Measurements from ENCODE around the gene NME7.
"Not testable (repeated sequence)": the region's sequence is repeated elsewhere in the genome, so short reads cannot be mapped to it uniquely, and the experiment has no call there.

NME7 gene

DNA sequence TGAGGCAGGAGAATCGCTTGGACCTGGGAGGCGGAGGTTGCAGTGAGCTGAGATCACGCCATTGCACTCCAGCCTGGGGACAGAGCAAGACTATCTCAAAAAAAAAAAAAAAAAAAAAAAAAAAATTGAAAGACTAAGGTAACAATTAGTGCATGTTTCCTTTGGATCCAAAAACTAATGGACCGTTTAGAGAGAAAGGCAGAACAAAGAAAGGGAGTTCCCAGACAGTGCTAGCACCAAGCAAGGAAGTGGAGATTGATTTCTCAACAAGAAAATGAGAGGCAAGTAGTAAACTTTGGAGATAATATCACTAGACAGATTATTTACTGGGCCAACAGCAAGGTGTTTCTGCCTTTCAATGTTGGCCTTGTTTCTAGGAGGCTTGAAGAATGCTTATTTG, 236.9 kb downstream of the NME7 start:
- DNase-seq (ENCODE audit: low read depth) = no peak
- H3K4me3 ChIP-seq (ENCODE audit: low read depth, low read length) = no peak overlapping the region
- TF ChIP-seq, protein P1, sequence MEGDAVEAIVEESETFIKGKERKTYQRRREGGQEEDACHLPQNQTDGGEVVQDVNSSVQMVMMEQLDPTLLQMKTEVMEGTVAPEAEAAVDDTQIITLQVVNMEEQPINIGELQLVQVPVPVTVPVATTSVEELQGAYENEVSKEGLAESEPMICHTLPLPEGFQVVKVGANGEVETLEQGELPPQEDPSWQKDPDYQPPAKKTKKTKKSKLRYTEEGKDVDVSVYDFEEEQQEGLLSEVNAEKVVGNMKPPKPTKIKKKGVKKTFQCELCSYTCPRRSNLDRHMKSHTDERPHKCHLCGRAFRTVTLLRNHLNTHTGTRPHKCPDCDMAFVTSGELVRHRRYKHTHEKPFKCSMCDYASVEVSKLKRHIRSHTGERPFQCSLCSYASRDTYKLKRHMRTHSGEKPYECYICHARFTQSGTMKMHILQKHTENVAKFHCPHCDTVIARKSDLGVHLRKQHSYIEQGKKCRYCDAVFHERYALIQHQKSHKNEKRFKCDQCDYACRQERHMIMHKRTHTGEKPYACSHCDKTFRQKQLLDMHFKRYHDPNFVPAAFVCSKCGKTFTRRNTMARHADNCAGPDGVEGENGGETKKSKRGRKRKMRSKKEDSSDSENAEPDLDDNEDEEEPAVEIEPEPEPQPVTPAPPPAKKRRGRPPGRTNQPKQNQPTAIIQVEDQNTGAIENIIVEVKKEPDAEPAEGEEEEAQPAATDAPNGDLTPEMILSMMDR (IDR thresholded peaks at IDR 0.05; ENCODE audit: low read depth, low read length, missing control alignments) = no peak

DNA sequence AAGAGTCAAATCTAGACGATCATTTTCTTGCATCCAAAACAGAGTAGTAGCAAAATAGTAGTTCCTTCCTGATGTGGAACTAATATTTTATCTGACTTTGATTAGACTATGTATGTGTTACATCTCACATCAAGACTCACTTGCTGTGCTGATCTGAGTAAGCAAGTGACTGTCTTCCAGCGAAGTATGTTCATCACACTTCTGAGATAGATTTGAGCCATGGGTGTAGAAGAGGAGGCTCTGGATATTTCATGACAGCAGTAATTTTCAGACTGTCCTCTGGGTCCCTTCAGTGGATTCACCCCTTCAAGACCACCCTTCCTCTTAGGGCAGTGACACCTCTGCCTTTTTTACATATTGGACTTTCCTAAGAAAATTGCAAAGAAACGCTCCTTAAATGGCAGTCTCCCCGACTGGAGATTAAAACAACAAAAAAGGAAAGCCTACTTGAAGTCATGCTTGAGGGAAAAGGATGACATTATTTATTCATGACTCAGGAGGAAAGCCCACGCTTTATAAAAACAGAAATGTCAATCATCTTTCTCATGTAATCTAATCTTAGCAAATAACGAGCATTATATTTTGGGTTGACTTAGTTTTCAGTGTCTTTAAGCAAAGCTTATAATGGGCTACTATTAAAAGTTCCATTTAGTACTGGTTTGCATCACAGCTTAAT, 238.3 kb downstream of the NME7 start:
- TF ChIP-seq, protein P1 (IDR thresholded peaks at IDR 0.05; ENCODE audit: low read depth, low read length, missing control alignments) = no peak
- H3K4me3 ChIP-seq (ENCODE audit: low read depth, low read length) = no peak overlapping the region
- no peak for DNase-seq (ENCODE audit: low read depth)

DNA sequence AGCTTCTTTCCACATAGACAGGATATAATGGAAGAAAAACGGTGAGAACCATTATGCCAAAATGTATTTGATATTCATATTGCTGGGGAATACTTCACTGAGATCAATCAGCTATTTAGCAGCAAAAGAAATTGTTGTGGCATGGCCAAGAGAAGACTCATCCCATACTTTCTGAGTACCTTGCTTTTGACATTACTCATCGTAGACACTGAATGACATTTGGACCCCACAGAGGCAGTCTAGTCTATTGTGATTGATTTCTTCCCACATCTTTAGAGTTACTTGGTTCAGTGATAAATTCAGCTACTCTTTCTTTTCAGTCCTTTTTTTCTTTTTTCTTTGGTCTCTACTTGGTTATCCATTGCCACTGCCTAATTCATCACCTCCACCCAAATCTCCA, 239.0 kb downstream of the NME7 start:
- DNase-seq (ENCODE audit: low read depth) = no peak
- TF ChIP-seq, protein P1 (IDR thresholded peaks at IDR 0.05; ENCODE audit: low read depth, low read length, missing control alignments) = no peak
- no peak overlapping the region for H3K4me3 ChIP-seq (ENCODE audit: low read depth, low read length)

DNA sequence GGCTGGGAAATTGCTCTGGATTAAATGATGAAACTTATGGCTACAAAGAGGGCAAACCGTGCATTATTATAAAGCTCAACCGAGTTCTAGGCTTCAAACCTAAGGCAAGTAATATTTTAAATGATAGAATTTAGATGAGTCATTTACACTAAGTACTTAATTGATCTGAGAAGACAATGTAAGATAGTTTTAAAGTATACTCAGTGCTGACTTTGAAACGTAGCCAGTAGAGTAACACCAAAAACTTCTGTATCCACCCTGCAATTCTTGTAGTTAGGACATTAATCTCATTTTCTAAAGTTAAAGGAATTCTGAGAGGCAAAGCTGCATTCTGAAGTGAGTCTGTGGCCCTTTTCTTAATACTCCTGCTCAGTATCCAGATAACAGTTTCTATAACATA, 240.3 kb downstream of the NME7 start:
- no peak for DNase-seq (ENCODE audit: low read depth)
- TF ChIP-seq, protein P1 (IDR thresholded peaks at IDR 0.05; ENCODE audit: low read depth, low read length, missing control alignments) = no peak
- H3K4me3 ChIP-seq (ENCODE audit: low read depth, low read length) = no peak overlapping the region

DNA sequence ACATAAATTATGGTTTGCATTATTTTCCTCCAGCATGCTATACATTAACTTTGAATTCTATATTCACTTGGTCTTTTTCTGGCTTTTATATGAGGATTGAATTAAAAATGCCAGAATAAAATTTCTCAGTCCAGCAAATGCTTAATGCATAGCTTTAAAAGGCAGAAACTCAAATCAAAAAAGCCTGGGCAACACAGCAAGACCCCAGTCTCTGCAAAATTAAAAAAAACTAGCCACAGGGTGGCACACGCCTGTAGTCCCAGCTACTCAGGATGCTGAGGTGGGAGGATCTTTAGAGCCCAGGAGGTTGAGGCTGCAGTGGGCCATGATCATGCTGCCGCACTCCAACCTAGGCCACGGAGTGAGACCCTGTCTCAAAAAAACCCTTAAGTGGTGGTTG, 241.3 kb downstream of the NME7 start:
- H3K4me3 ChIP-seq (ENCODE audit: low read depth, low read length) = no peak overlapping the region
- TF ChIP-seq, protein P1 (IDR thresholded peaks at IDR 0.05; ENCODE audit: low read depth, low read length, missing control alignments) = no peak

DNA sequence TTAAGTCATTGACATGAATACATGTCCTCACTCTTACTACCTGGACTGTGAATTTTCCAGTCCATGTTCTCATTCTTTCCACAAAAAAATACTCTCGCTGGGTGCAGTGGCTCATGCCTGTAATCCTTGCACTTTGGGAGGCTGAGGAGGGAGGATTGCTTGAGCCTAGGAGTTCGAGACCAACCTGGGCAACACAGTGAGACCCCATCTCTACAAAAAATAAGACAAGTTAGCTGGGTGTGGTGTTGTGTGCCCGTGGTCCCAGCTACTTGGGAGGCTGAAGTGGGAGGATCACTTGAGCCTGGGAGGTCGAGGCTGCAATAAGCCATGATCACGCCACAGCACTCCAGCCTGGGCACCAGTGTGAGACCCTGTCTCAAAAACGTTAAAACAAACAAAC, 242.0 kb downstream of the NME7 start:
- H3K4me3 ChIP-seq (ENCODE audit: low read depth, low read length); DNase-seq (ENCODE audit: low read depth): not testable (repeated sequence)

More for the DNA sequence above, 241.3 kb downstream of the NME7 start:
- DNase-seq (ENCODE audit: low read depth) = no peak

DNA sequence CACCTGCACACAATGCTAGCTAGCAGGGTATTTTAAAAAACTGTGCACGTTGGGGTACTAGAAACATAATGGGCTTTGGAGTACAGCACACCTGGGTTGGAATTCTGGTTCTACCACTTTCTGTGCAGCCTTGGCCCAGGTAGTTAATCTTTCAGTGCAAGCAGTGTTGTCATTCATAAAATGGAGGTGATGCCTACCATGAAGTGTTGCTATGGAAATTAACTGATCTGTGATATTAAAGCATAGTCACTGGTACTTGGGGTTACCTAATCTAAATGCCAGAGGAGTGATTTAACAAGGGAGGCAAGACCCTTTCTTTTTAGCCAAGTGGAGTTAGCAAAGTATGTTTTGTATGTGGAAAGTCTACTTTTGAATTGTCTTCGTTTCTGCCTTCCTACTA, 243.1 kb downstream of the NME7 start:
- no peak for DNase-seq (ENCODE audit: low read depth)
- no peak overlapping the region for H3K4me3 ChIP-seq (ENCODE audit: low read depth, low read length)
- TF ChIP-seq, protein P1 (IDR thresholded peaks at IDR 0.05; ENCODE audit: low read depth, low read length, missing control alignments) = no peak
